T-helper 2 cell treated with Interferon-gamma antibody and Interleukin-4, amounts not matched to agents 5 μg/mL and 100 μg/mL, for 36 hours (primary cell): Measurements from ENCODE around the gene WNK2.

Experiments
- DNase-seq: peaks from one replicate; pipeline ENCODE4 v3.0.0; 2021; ENCODE audit warnings: low spot score
- H3K27ac Mint-ChIP-seq: one replicate; pipeline ENCODE4 v1.8.0; 2021; ENCODE audit warnings: mild to moderate bottlenecking, mixed read lengths
- H3K27me3 Mint-ChIP-seq: one replicate; pipeline ENCODE4 v1.8.0; 2021; ENCODE audit warnings: low read depth, mixed read lengths
- H3K36me3 Mint-ChIP-seq: one replicate; pipeline ENCODE4 v1.8.0; 2021; ENCODE audit warnings: low read depth, mixed read lengths
- H3K4me1 Mint-ChIP-seq: one replicate; pipeline ENCODE4 v1.8.0; 2021; ENCODE audit warnings: low read depth, mixed read lengths
- H3K4me3 Mint-ChIP-seq: one replicate; pipeline ENCODE4 v1.8.0; 2022; ENCODE audit warnings: mild to moderate bottlenecking, moderate library complexity, mixed read lengths
- H3K9me3 Mint-ChIP-seq: one replicate; pipeline ENCODE4 v1.8.0; 2021; ENCODE audit warnings: mixed read lengths

Gene WNK2

GRCh38 chr9:93185266-93186214 lies 1.6 kb downstream of the WNK2 start:
- Mint-ChIP-seq H3K9me3 (no peaks in the 10 kb centered on the region), H3K4me3 (peak overlapping the region; percentile 4), H3K36me3 (no peaks in the 10 kb centered on the region), H3K27ac (no peak overlapping the region), H3K27me3 (peaks cover 53% of the 10 kb centered on the region), H3K4me1 (peaks cover 2% of the 10 kb centered on the region)
- no peak for DNase-seq

GRCh38 chr9:93186215-93186945 lies 2.4 kb downstream of the WNK2 start:
- Mint-ChIP-seq H3K4me3 (peak overlapping the region; percentile 4), H3K36me3 (no peaks in the 10 kb centered on the region), H3K27me3 (peaks cover 46% of the 10 kb centered on the region)

DNA sequence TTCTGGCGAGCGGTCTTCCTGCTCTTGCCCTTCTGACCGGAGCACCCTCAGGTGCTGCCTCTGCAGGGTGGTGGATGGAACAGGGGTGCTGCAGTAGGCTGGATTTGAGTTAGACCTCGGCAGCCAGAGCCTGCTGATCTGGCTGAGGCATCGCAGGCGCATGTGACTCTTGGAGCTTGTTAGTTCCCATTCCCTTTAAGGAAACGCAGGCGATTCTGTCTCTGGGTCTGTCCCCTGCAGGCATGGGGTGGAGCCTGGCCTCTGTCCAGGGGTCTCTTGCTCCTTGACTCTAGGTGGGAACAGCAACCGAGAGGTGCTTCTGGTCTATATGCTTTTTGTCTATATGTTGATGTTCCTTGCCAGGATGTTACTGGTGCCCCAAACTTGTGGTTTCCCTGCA lies 3.1 kb downstream of the WNK2 start:
- no peak overlapping the region for H3K4me3 Mint-ChIP-seq
- H3K36me3 Mint-ChIP-seq = no peaks in the 10 kb centered on the region
- H3K4me1 Mint-ChIP-seq = peaks cover 2% of the 10 kb centered on the region
- DNase-seq = no peak
- H3K9me3 Mint-ChIP-seq = no peaks in the 10 kb centered on the region
- H3K27me3 Mint-ChIP-seq = peaks cover 41% of the 10 kb centered on the region
- no peak overlapping the region for H3K27ac Mint-ChIP-seq

More at GRCh38 chr9:93186215-93186945, 2.4 kb downstream of the WNK2 start:
- Mint-ChIP-seq H3K27ac (no peak overlapping the region), H3K4me1 (peaks cover 2% of the 10 kb centered on the region), H3K9me3 (no peaks in the 10 kb centered on the region)
- DNase-seq = no peak

DNA sequence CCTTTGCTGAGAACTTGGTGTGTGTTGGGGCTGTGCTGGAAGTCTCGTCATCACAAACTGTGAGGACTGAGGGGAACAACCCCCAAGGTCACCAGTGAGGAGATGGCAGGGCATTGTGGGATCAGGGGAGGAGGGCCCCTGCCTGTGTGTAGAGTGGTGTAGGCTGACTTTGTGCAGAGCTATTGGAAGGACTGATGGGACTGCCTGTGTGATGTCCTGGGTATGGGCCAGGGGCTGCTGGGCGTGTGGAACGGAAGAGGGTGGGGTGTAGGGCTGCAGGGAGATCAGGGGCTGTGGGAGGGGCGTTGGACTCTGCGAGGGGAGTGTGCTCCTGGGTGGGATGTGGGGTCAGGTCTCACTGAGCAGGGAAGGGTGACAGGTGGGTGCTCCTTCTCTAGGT lies 3.6 kb downstream of the WNK2 start:
- Mint-ChIP-seq H3K27me3 (peaks cover 39% of the 10 kb centered on the region), H3K27ac (no peak overlapping the region), H3K4me1 (peaks cover 2% of the 10 kb centered on the region), H3K9me3 (no peaks in the 10 kb centered on the region), H3K4me3 (no peak overlapping the region), H3K36me3 (no peaks in the 10 kb centered on the region)
- no peak for DNase-seq

GRCh38 chr9:93188426-93189368 lies 4.8 kb downstream of the WNK2 start:
- DNase-seq = no peak
- Mint-ChIP-seq H3K27ac (no peak overlapping the region), H3K4me1 (no peaks in the 10 kb centered on the region), H3K9me3 (no peaks in the 10 kb centered on the region), H3K27me3 (peaks cover 29% of the 10 kb centered on the region), H3K36me3 (no peaks in the 10 kb centered on the region), H3K4me3 (no peak overlapping the region)

GRCh38 chr9:93189369-93190132 lies 5.6 kb downstream of the WNK2 start:
- H3K36me3 Mint-ChIP-seq = no peaks in the 10 kb centered on the region
- H3K27ac Mint-ChIP-seq = no peak overlapping the region
- H3K4me1 Mint-ChIP-seq = no peaks in the 10 kb centered on the region
- no peaks in the 10 kb centered on the region for H3K9me3 Mint-ChIP-seq
- no peak for DNase-seq
- no peak overlapping the region for H3K4me3 Mint-ChIP-seq
- H3K27me3 Mint-ChIP-seq = peaks cover 31% of the 10 kb centered on the region

DNA sequence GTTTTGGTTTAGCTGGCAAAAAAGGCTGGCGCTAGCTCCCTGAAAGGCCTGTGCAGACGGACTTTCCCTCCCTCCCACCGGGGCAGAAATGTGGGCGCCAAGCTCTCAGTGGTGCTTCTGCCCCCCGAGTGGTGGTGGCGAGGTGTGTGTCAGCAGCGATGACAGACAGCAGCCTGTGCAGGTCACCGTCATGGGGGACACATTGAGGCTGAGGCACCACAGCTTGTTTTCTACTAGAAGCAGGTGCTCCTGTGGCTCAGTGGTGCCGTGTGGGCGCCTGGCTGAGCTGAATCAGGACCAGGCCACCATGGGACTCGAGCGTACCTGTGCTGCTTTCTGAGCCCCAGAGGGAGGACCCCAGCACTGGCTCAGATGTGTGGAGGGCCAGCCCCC lies 6.2 kb downstream of the WNK2 start:
- Mint-ChIP-seq H3K36me3 (no peaks in the 10 kb centered on the region), H3K4me3 (no peak overlapping the region), H3K9me3 (no peaks in the 10 kb centered on the region), H3K27me3 (peaks cover 35% of the 10 kb centered on the region), H3K27ac (no peak overlapping the region), H3K4me1 (no peaks in the 10 kb centered on the region)
- no peak for DNase-seq

GRCh38 chr9:93190656-93191353 lies 6.9 kb downstream of the WNK2 start:
- Mint-ChIP-seq H3K36me3 (no peaks in the 10 kb centered on the region), H3K27me3 (peaks cover 32% of the 10 kb centered on the region)

GRCh38 chr9:93191354-93191660 lies 7.4 kb downstream of the WNK2 start:
- peaks cover 28% of the 10 kb centered on the region for H3K27me3 Mint-ChIP-seq
- DNase-seq = no peak
- H3K27ac Mint-ChIP-seq = no peak overlapping the region
- no peak overlapping the region for H3K4me3 Mint-ChIP-seq
- peaks cover 3% of the 10 kb centered on the region for H3K4me1 Mint-ChIP-seq
- H3K9me3 Mint-ChIP-seq = no peaks in the 10 kb centered on the region
- no peaks in the 10 kb centered on the region for H3K36me3 Mint-ChIP-seq

More at GRCh38 chr9:93190656-93191353, 6.9 kb downstream of the WNK2 start:
- no peaks in the 10 kb centered on the region for H3K9me3 Mint-ChIP-seq
- no peak overlapping the region for H3K27ac Mint-ChIP-seq
- H3K4me3 Mint-ChIP-seq = no peak overlapping the region
- DNase-seq = no peak
- peaks cover 1% of the 10 kb centered on the region for H3K4me1 Mint-ChIP-seq

GRCh38 chr9:93192721-93193387 lies 8.9 kb downstream of the WNK2 start:
- H3K27me3 Mint-ChIP-seq = peaks cover 15% of the 10 kb centered on the region
- no peaks in the 10 kb centered on the region for H3K36me3 Mint-ChIP-seq
- no peak for DNase-seq
- H3K9me3 Mint-ChIP-seq = no peaks in the 10 kb centered on the region
- peaks cover 3% of the 10 kb centered on the region for H3K4me1 Mint-ChIP-seq
- H3K4me3 Mint-ChIP-seq = no peak overlapping the region
- no peak overlapping the region for H3K27ac Mint-ChIP-seq

GRCh38 chr9:93193388-93194220 lies 9.7 kb downstream of the WNK2 start:
- Mint-ChIP-seq H3K4me3 (no peak overlapping the region), H3K27me3 (peaks cover 9% of the 10 kb centered on the region), H3K36me3 (no peaks in the 10 kb centered on the region), H3K27ac (no peak overlapping the region), H3K9me3 (no peaks in the 10 kb centered on the region), H3K4me1 (peaks cover 3% of the 10 kb centered on the region)
- no peak for DNase-seq

GRCh38 chr9:93194221-93194625 lies 10.3 kb downstream of the WNK2 start:
- Mint-ChIP-seq H3K9me3 (no peaks in the 10 kb centered on the region), H3K36me3 (no peaks in the 10 kb centered on the region), H3K27ac (no peak overlapping the region), H3K4me3 (no peak overlapping the region), H3K4me1 (peaks cover 3% of the 10 kb centered on the region), H3K27me3 (peaks cover 9% of the 10 kb centered on the region)
- DNase-seq = no peak
